HTR-8/SVneo (cell line): ENCODE results near the gene NR2F1.

Experiments
- DNase-seq: peaks from one replicate; pipeline ENCODE4 v3.0.0; 2011; ENCODE audit warnings: low spot score, mixed read lengths; ENCODE audit not compliant: insufficient read length
- FAIRE-seq: peaks from 2 replicates; lab custom pipeline; 2011; peaks lifted over from hg19 to GRCh38; lab: Jason Lieb, UNC

Gene NR2F1

DNA sequence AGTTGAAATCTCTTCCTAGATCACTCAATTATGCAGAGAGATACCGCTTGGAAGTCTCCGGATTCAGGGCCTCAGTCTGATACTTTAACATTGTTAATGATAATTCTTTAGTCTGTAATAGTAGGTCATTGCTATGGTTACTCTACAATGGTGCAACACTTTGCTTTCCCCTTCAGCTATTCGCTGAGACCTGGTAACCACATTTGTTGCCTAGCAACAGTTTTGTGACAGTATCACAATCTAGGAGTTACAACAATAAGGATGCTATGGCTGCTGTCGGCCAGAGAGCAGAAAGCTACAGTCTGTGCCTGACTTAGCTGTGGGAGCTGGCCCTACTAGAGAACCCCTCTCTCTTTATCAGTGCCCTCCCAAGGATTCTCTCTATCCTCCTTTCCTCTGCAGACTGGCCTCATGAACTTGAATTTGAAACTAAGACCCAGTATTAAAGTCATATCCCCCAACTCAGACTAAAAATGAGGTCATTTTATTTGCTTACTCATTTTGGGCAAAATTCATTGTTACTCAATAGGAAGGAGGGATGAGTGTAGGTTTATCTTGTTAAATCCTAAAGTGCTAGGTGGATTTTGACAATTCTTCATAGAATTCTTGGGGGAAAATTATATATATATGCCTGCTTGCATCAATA is 39.3 kb downstream of the NR2F1 start:
- FAIRE-seq (no peak), DNase-seq (no peak)

GRCh38 chr5:93623153-93623552 is 40.1 kb downstream of the NR2F1 start:
- FAIRE-seq (no peak), DNase-seq (no peak)

GRCh38 chr5:93626801-93627200 is 43.8 kb downstream of the NR2F1 start:
- FAIRE-seq, result no peak
- DNase-seq, result no peak

DNA sequence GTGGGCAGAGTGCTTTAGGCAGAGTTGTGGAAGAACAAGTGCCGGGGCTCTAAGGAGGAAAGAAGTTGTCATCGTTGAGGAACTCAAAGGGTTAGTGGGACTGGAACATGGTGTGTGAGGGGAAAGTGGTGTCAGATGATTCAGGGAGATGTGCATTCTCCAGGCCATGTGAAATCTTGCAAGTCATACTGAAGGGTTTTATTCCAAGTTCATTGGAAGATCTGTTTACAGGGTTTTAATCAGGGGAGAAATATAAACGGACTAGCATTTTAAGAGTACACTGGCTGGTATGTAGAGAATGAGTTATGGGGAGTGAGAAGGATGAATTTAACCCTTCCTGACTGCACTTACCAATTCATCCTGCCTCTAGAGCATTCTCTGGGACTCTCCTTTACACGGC is 49.3 kb downstream of the NR2F1 start:
- DNase-seq, result no peak
- FAIRE-seq, result no peak

GRCh38 chr5:93635991-93636390 is 53.0 kb downstream of the NR2F1 start:
- no peak for FAIRE-seq
- DNase-seq, result no peak

GRCh38 chr5:93636837-93637236 is 53.8 kb downstream of the NR2F1 start:
- FAIRE-seq, result no peak
- DNase-seq, result no peak

GRCh38 chr5:93637697-93638096 is 54.7 kb downstream of the NR2F1 start:
- FAIRE-seq, result no peak

GRCh38 chr5:93642526-93642925 is 59.5 kb downstream of the NR2F1 start:
- DNase-seq (no peak), FAIRE-seq (no peak)

More at GRCh38 chr5:93637697-93638096, 54.7 kb downstream of the NR2F1 start:
- DNase-seq, result no peak
